WTC11 (cell line): ENCODE measurements around the gene CLIC1. TPM values are rescaled to one million over a fixed set of nuclear protein-coding genes. Genes with fewer than 3 reads are reported as not detected.

Source experiments
- AFF4 ChIP-seq: sonication (generic); formaldehyde crosslinking; IDR thresholded peaks from 2 replicates; pipeline ENCODE4 v1.8.1; 2023; ENCODE audit warnings: mild to moderate bottlenecking, missing genetic modification reagents, borderline replicate concordance
- ATF1 ChIP-seq: sonication (generic); formaldehyde crosslinking; IDR thresholded peaks from 2 replicates; pipeline ENCODE4 v1.8.1; 2023; ENCODE audit warnings: mild to moderate bottlenecking, moderate library complexity, missing genetic modification reagents
- CREM ChIP-seq: sonication (generic); formaldehyde crosslinking; IDR thresholded peaks from 2 replicates; pipeline ENCODE4 v1.8.1; 2022; ENCODE audit warnings: mild to moderate bottlenecking, missing genetic modification reagents, moderate library complexity
- E2F4 ChIP-seq: sonication (generic); formaldehyde crosslinking; IDR thresholded peaks from 2 replicates; pipeline ENCODE4 v1.8.1; 2022; ENCODE audit warnings: low read depth, mild to moderate bottlenecking, moderate library complexity, missing genetic modification reagents, borderline replicate concordance
- E2F5 ChIP-seq: sonication (generic); formaldehyde crosslinking; IDR thresholded peaks from 2 replicates; pipeline ENCODE4 v1.8.1; 2022; ENCODE audit warnings: mild to moderate bottlenecking, moderate library complexity, missing genetic modification reagents
- FOXP4 ChIP-seq: sonication (generic); formaldehyde crosslinking; IDR thresholded peaks from 2 replicates; pipeline ENCODE4 v1.8.0; 2022; ENCODE audit warnings: mild to moderate bottlenecking, missing genetic modification reagents
- HMGA2 ChIP-seq: fragments of 250-450 bp; sonication (Bioruptor Pico); IDR thresholded peaks from 2 replicates; pipeline ENCODE4 v1.4.0; 2021; ENCODE audit warnings: mild to moderate bottlenecking, moderate library complexity
- IRF1 ChIP-seq: sonication (generic); formaldehyde crosslinking; IDR thresholded peaks from 2 replicates; pipeline ENCODE4 v1.8.0; 2023; ENCODE audit warnings: missing genetic modification reagents
- JAZF1 ChIP-seq: fragments of 250-450 bp; sonication (Bioruptor Pico); IDR thresholded peaks from 2 replicates; pipeline ENCODE4 v1.9.0; 2021; ENCODE audit warnings: moderate library complexity, mild to moderate bottlenecking, inconsistent platforms
- KAT7 ChIP-seq: sonication (generic); formaldehyde crosslinking; IDR thresholded peaks from 2 replicates; pipeline ENCODE4 v1.8.1; 2023; ENCODE audit warnings: missing genetic modification reagents, mild to moderate bottlenecking, borderline replicate concordance
- NFATC4 ChIP-seq: fragments of 250-450 bp; sonication (Bioruptor Pico); IDR thresholded peaks from 2 replicates; pipeline ENCODE4 v1.9.0; 2021; ENCODE audit warnings: mild to moderate bottlenecking
- NFE2L1 ChIP-seq: sonication (generic); formaldehyde crosslinking; IDR thresholded peaks from 2 replicates; pipeline ENCODE4 v1.8.1; 2023; ENCODE audit warnings: missing genetic modification reagents
- NFYB ChIP-seq: sonication (generic); formaldehyde crosslinking; conservative IDR thresholded peaks from 2 replicates; pipeline ENCODE4 v1.8.0; 2022; ENCODE audit warnings: low read depth, missing genetic modification reagents
- NR2C2 ChIP-seq: sonication (generic); formaldehyde crosslinking; IDR thresholded peaks from 2 replicates; pipeline ENCODE4 v1.8.0; 2022; ENCODE audit warnings: mild to moderate bottlenecking, missing genetic modification reagents
- RELA ChIP-seq: sonication (generic); formaldehyde crosslinking; IDR thresholded peaks from 2 replicates; pipeline ENCODE4 v1.8.1; 2022; ENCODE audit warnings: missing genetic modification reagents, mild to moderate bottlenecking, borderline replicate concordance
- SMAD4 ChIP-seq: sonication (generic); formaldehyde crosslinking; IDR thresholded peaks from 2 replicates; pipeline ENCODE4 v1.8.0; 2022; ENCODE audit warnings: mild to moderate bottlenecking, missing genetic modification reagents
- SOX15 ChIP-seq: fragments of 250-450 bp; sonication (Bioruptor Pico); IDR thresholded peaks from 2 replicates; pipeline ENCODE4 v1.9.0; 2021; ENCODE audit warnings: mild to moderate bottlenecking
- TCF7 ChIP-seq: sonication (generic); formaldehyde crosslinking; IDR thresholded peaks from 2 replicates; pipeline ENCODE4 v1.8.0; 2022; ENCODE audit warnings: mild to moderate bottlenecking, low read depth, missing genetic modification reagents, moderate library complexity
- ZBTB21 ChIP-seq: sonication (generic); formaldehyde crosslinking; IDR thresholded peaks from 2 replicates; pipeline ENCODE4 v1.8.1; 2023; ENCODE audit warnings: mild to moderate bottlenecking, missing genetic modification reagents, borderline replicate concordance
- ZNF232 ChIP-seq: sonication (generic); formaldehyde crosslinking; IDR thresholded peaks from 2 replicates; pipeline ENCODE4 v1.8.0; 2022; ENCODE audit warnings: mild to moderate bottlenecking, missing genetic modification reagents
- ZNF396 ChIP-seq: fragments of 250-450 bp; sonication (Bioruptor Pico); IDR thresholded peaks from 2 replicates; pipeline ENCODE4 v1.8.0; 2021; ENCODE audit warnings: mild to moderate bottlenecking, moderate library complexity, borderline replicate concordance
- ZNF425 ChIP-seq: fragments of 250-450 bp; sonication (Bioruptor Pico); conservative IDR thresholded peaks from 2 replicates; pipeline ENCODE4 v1.9.0; 2021; ENCODE audit warnings: mild to moderate bottlenecking
- ZNF512 ChIP-seq: sonication (generic); formaldehyde crosslinking; IDR thresholded peaks from 2 replicates; pipeline ENCODE4 v1.8.1; 2022; ENCODE audit warnings: missing genetic modification reagents, borderline replicate concordance
- total RNA-seq: library from RNA; stranded (reverse); gene quantifications from 3 replicates; pipeline ENCODE4 v1.2.3, GENCODE V29; 2021

Gene CLIC1
- total RNA-seq, 1 experiment from 2014 or later = 244 TPM

- TF ChIP-seq AFF4 (CRISPR knock-in tag) (no peak), ZNF512 (no peak), NFATC4 (CRISPR knock-in tag) (no peak), FOXP4 (peak; percentile 97), SOX15 (no peak), NFYB (CRISPR knock-in tag) (peak; percentile 87), ZNF425 (CRISPR knock-in tag) (no peak), JAZF1 (no peak), TCF7 (CRISPR knock-in tag) (peak; percentile 85; the same call in 1 of the 2 replicates), HMGA2 (CRISPR knock-in tag) (no peak), CREM (CRISPR knock-in tag) (peak; percentile 87), RELA (CRISPR knock-in tag) (peak; percentile 68; the same call in 1 of the 2 replicates), IRF1 (CRISPR knock-in tag) (peak; percentile 88; the same call in 1 of the 2 replicates), SMAD4 (CRISPR knock-in tag) (peak; percentile 87), E2F4 (CRISPR knock-in tag) (peak; percentile 96), KAT7 (CRISPR knock-in tag) (no peak), NFE2L1 (peak; percentile 99), ZNF396 (CRISPR knock-in tag) (no peak), ATF1 (CRISPR knock-in tag) (peak; percentile 27; the same call in 1 of the 2 replicates), E2F5 (peak; percentile 100), NR2C2 (CRISPR knock-in tag) (peak; percentile 66; the same call in 1 of the 2 replicates), ZNF232 (peak; percentile 98), ZBTB21 (no peak)
These were observed 3.5 kb upstream of the CLIC1 start, which contains the start of gene MSH5 (continued) for GRCh38 chr6:31739639-31740396.
